Stimulated activated CD8-positive, alpha-beta memory T cell treated with anti-CD3 and anti-CD28 coated beads, Interleukin-2, amount 100 ng/mL, for 1 hour (primary cell): Measurements from ENCODE around the gene PGD.
"Not testable (repeated sequence)": the region's sequence is repeated elsewhere in the genome, so short reads cannot be mapped to it uniquely, and the experiment has no call there.

Experiments
- DNase-seq, 2 donors: peaks; one replicate each; pipeline ENCODE4 v3.0.0-alpha.2; 2020; ENCODE audit warnings: low read depth in 2 of 2

PGD gene

GRCh38 chr1:10399444-10399941 is 629 bp downstream of the PGD start:
- no peak for DNase-seq

GRCh38 chr1:10400013-10400412 is 1.1 kb downstream of the PGD start:
- DNase-seq, result no peak

- no peak for DNase-seq
Measured at GRCh38 chr1:10401281-10401680, 2.4 kb downstream of the PGD start.

- no peak for DNase-seq
Measured at GRCh38 chr1:10402729-10403274, 3.9 kb downstream of the PGD start.

GRCh38 chr1:10407201-10407600 is 8.3 kb downstream of the PGD start:
- no peak for DNase-seq

GRCh38 chr1:10415211-10415930 is 16.5 kb downstream of the PGD start:
- DNase-seq, result no peak

GRCh38 chr1:10415967-10416366 is 17.1 kb downstream of the PGD start:
- DNase-seq, result not testable (repeated sequence)

- not testable (repeated sequence) for DNase-seq
Measured at GRCh38 chr1:10418741-10419140, 19.9 kb downstream of the PGD start.

- DNase-seq, result no peak
Measured at GRCh38 chr1:10419351-10419750, 20.5 kb downstream of the PGD start.

GRCh38 chr1:10421637-10422036 is 22.8 kb downstream of the PGD start:
- no peak for DNase-seq

GRCh38 chr1:10424034-10424433 is 25.2 kb downstream of the PGD start:
- no peak for DNase-seq

- no peak for DNase-seq
Measured at GRCh38 chr1:10424651-10425050, 25.8 kb downstream of the PGD start.

GRCh38 chr1:10425826-10426534 is 27.1 kb downstream of the PGD start:
- not testable (repeated sequence) for DNase-seq

- not testable (repeated sequence) for DNase-seq
Measured at GRCh38 chr1:10426535-10426848, 27.6 kb downstream of the PGD start.

GRCh38 chr1:10428984-10429383 is 30.1 kb downstream of the PGD start:
- no peak for DNase-seq

- no peak for DNase-seq
Measured at GRCh38 chr1:10429868-10430215, 31.0 kb downstream of the PGD start.

- peak; percentile 85 to 87 for DNase-seq
Measured at GRCh38 chr1:10430216-10431069, 31.6 kb downstream of the PGD start, which contains the start of gene CENPS. CENPS (plus strand) TSS chr1:10430433; CDS start chr1:10430518, 85 bp downstream.

GRCh38 chr1:10431070-10431730 is 32.3 kb downstream of the PGD start:
- no peak for DNase-seq

GRCh38 chr1:10432910-10433700 is 34.2 kb downstream of the PGD start:
- no peak for DNase-seq

- no peak for DNase-seq
Measured at GRCh38 chr1:10433790-10434189, 34.9 kb downstream of the PGD start.

- no peak for DNase-seq
Measured at GRCh38 chr1:10434590-10434989, 35.7 kb downstream of the PGD start.
